Measurements from ENCODE around the gene ACTR6.
A peak's percentile ranks its signal among the peaks of the same experiment; 100 is the strongest.

Gene ACTR6

DNA sequence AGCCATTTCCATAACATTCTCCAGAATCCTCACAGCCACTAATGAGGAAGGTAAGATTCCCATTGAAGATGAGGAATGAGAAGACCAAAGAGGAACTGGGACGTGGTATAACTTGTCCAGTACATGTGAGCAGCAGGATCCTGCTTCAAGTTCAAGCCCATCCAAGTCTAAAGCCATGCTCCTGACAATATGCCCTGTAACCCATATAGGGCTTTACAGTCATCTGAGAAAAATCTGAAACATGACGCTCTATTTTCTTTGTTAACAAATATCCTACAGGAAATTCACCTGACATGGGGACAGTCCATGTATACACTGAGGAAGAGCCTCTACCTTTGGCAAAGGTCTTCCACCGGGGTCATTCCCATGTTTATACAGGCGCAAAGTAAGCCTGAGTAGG is 3.1 kb upstream of the ACTR6 start:
- Histone ChIP-seq H3K9ac (ENCODE audit: low read depth in 1 of 2, low read length in 2 of 2) (no peak overlapping the region), H3K4me1 (ENCODE audit: control insufficient read depth in 1 of 2, insufficient read depth in 2 of 2, low read length in 2 of 2) (peaks cover 8 to 19% of the 10 kb centered on the region in 2 donors), H3K4me3 (ENCODE audit: low read depth in 1 of 2, low read length in 2 of 2) (no peak overlapping the region), H3K27me3 (ENCODE audit: control insufficient read depth in 1 of 2, insufficient read depth in 2 of 2, low read length in 2 of 2) (no peaks in the 10 kb centered on the region), H3K9me3 (ENCODE audit: control insufficient read depth in 1 of 2, low read length in 2 of 2) (no peaks in the 10 kb centered on the region), H3K36me3 (ENCODE audit: control insufficient read depth in 1 of 2, insufficient read depth in 2 of 2, low read length in 2 of 2) (no peaks in the 10 kb centered on the region), H3K27ac (ENCODE audit: low read depth, low read length) (no peak overlapping the region)

DNA sequence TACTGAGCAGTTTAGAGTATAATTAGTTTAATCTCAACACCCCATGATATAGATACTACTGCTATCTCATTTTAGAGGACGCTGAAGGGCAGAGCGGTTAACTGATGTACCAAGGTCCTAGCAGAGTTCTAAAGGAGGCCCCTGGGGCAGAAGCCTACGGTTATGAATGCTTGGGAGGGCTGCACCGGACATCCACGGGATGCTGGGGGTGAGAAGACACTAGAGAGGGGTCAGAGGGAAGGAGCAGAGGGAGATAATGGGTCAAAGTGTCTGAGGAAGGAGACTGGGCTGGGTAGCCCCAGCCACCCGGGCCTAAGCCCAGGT is 1.6 kb upstream of the ACTR6 start:
- Histone ChIP-seq H3K27ac (ENCODE audit: low read depth, low read length) (no peak overlapping the region), H3K9me3 (ENCODE audit: control insufficient read depth in 1 of 2, low read length in 2 of 2) (no peaks in the 10 kb centered on the region), H3K9ac (ENCODE audit: low read depth in 1 of 2, low read length in 2 of 2) (peak overlapping the region; percentile 68 to 70), H3K27me3 (ENCODE audit: control insufficient read depth in 1 of 2, insufficient read depth in 2 of 2, low read length in 2 of 2) (no peaks in the 10 kb centered on the region), H3K36me3 (ENCODE audit: control insufficient read depth in 1 of 2, insufficient read depth in 2 of 2, low read length in 2 of 2) (peaks cover 0 to under 1% of the 10 kb centered on the region in 2 donors), H3K4me1 (ENCODE audit: control insufficient read depth in 1 of 2, insufficient read depth in 2 of 2, low read length in 2 of 2) (peaks cover 8 to 19% of the 10 kb centered on the region in 2 donors), H3K4me3 (ENCODE audit: low read depth in 1 of 2, low read length in 2 of 2) (peak overlapping the region; percentile 96 to 98)

DNA sequence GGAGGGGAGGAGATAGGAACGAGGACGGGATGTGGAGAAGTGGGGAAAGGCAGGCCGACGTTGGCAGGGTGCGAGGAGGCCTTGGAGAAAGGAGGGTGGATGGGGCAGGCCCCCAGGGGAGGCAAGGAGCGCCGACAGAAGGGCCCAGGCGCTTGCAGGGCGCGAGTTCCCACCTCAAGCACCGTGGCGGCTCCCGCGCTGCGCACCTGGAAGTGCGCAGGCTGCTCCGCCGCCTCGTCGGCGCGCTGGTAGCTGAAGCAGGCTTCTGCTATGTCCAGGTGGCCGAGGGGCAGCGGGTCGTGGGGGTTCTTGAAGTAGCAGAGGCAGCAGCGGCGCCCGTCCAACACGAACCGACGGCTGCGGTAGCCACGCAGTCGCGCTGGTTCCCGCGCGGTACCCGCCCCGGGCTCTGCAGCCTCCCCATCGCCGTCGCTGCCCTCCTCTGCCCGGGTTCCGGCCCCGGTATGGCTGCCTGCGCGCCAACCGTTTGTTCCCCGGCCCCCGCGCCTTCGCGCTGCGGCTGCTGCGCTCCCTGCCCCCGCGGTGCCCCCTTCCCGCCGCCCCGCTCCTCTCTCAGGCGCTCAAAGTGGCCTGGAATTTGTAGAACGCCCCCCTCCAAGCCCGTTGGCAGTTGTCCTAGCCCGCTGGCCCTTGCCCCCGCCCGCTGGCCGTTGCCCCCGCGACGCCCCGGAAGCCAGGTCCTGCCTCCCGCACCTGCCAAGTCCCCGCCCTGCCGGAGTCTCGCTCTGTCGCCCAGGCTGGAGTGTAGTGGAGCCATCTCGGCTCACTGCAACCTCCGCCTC is 1.1 kb upstream of the ACTR6 start:
- Histone ChIP-seq H3K4me1 (ENCODE audit: control insufficient read depth in 1 of 2, insufficient read depth in 2 of 2, low read length in 2 of 2) (peaks cover 8 to 19% of the 10 kb centered on the region in 2 donors), H3K27me3 (ENCODE audit: control insufficient read depth in 1 of 2, insufficient read depth in 2 of 2, low read length in 2 of 2) (no peaks in the 10 kb centered on the region), H3K4me3 (ENCODE audit: low read depth in 1 of 2, low read length in 2 of 2) (peak overlapping the region; percentile 96 to 98), H3K36me3 (ENCODE audit: control insufficient read depth in 1 of 2, insufficient read depth in 2 of 2, low read length in 2 of 2) (peaks cover 0 to 3% of the 10 kb centered on the region in 2 donors), H3K9ac (ENCODE audit: low read depth in 1 of 2, low read length in 2 of 2) (peak overlapping the region; percentile 68 to 70), H3K27ac (ENCODE audit: low read depth, low read length) (peak overlapping the region; percentile 56), H3K9me3 (ENCODE audit: control insufficient read depth in 1 of 2, low read length in 2 of 2) (no peaks in the 10 kb centered on the region)

DNA sequence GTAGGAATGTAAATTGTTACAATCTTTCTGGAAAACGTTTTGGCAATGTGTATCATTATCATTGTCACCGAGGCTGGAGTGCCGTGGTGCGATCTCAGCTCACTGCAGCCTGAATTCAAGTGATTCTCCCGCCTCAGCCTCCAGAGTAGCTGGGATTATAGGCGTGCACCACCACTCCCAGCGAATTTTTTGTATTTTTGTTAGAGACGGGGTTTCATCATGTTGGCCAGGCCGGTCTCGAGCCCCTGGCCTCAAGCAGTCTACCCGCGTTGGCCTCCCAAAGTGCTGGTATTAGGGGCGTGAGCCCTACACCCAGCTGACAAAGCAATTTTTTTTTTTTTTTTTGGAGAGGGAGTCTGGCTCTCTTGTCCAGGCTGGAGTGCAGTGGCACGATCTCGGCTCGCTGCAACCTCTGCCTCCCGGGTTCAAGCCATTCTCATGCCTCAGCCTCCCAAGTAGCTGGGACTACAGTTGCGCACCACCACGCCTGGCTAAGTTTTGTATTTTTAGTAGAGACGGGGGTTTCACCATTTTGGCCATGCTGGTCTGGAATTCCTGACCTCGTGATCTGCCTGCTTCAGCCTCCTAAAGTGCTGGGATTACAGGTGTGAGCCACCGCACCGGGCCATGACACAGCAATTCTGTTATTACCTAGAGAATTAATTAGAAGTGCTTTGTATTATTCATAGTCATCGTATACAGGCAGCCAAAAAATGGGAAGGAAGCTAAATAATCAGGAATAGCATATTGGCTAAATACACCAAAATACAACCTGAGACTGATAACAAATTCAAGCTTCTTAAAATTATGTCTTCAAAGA is 1.2 kb downstream of the ACTR6 start:
- H3K36me3 ChIP-seq (ENCODE audit: control insufficient read depth in 1 of 2, insufficient read depth in 2 of 2, low read length in 2 of 2) = peaks cover 0 to 5% of the 10 kb centered on the region in 2 donors
- peak overlapping the region; percentile 96 to 98 for H3K4me3 ChIP-seq (ENCODE audit: low read depth in 1 of 2, low read length in 2 of 2)
- H3K9me3 ChIP-seq (ENCODE audit: control insufficient read depth in 1 of 2, low read length in 2 of 2) = no peaks in the 10 kb centered on the region
- peak overlapping the region in 1 of 2 donors; percentile 80 for H3K9ac ChIP-seq (ENCODE audit: low read depth in 1 of 2, low read length in 2 of 2)
- no peaks in the 10 kb centered on the region for H3K27me3 ChIP-seq (ENCODE audit: control insufficient read depth in 1 of 2, insufficient read depth in 2 of 2, low read length in 2 of 2)
- H3K4me1 ChIP-seq (ENCODE audit: control insufficient read depth in 1 of 2, insufficient read depth in 2 of 2, low read length in 2 of 2) = peaks cover 8 to 19% of the 10 kb centered on the region in 2 donors
- no peak overlapping the region for H3K27ac ChIP-seq (ENCODE audit: low read depth, low read length)

DNA sequence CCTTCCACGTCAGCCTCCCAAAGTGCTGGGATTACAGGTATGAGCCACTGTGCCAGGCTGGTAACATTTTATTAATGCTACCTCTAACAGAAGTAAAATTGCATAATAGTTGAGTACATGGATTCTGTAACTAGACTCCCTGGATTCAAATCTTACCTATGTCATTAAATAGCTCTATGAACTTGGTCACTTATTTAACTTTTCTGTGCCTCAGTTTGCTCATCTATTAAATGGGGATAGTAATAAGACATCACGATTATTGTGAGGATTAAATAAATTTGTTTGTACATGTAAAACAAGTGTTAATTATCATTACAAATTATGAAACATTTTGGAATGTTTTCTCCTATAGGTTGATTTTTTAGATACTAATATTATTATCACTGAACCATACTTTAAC is 6.7 kb downstream of the ACTR6 start:
- Histone ChIP-seq H3K36me3 (ENCODE audit: control insufficient read depth in 1 of 2, insufficient read depth in 2 of 2, low read length in 2 of 2) (peaks cover 24 to 38% of the 10 kb centered on the region in 2 donors), H3K9ac (ENCODE audit: low read depth in 1 of 2, low read length in 2 of 2) (no peak overlapping the region), H3K9me3 (ENCODE audit: control insufficient read depth in 1 of 2, low read length in 2 of 2) (no peaks in the 10 kb centered on the region), H3K27me3 (ENCODE audit: control insufficient read depth in 1 of 2, insufficient read depth in 2 of 2, low read length in 2 of 2) (no peaks in the 10 kb centered on the region), H3K4me3 (ENCODE audit: low read depth in 1 of 2, low read length in 2 of 2) (no peak overlapping the region), H3K27ac (ENCODE audit: low read depth, low read length) (no peak overlapping the region), H3K4me1 (ENCODE audit: control insufficient read depth in 1 of 2, insufficient read depth in 2 of 2, low read length in 2 of 2) (no peaks in the 10 kb centered on the region)

DNA sequence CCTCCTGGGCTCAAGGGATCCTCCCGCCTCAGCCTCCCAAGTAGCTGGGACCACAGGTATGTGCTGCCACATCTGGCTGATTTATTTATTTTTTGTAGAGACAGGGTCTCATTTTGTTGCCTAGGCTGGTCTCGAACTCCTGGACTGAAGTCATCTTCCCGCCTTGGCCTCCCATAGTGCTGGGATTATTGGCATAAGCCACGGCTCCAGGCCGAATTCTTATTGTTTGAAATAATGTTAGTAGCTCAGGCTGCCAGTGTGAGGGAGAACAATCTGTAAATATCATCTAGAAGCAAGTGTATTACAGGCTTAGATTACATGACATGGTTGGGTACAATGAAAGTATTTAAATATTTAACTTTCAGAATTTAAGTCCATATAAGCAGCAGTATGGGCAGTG is 8.2 kb downstream of the ACTR6 start:
- peaks cover 0 to 7% of the 10 kb centered on the region in 2 donors for H3K4me1 ChIP-seq (ENCODE audit: control insufficient read depth in 1 of 2, insufficient read depth in 2 of 2, low read length in 2 of 2)
- no peak overlapping the region for H3K4me3 ChIP-seq (ENCODE audit: low read depth in 1 of 2, low read length in 2 of 2)
- peaks cover 24 to 43% of the 10 kb centered on the region in 2 donors for H3K36me3 ChIP-seq (ENCODE audit: control insufficient read depth in 1 of 2, insufficient read depth in 2 of 2, low read length in 2 of 2)
- no peak overlapping the region for H3K27ac ChIP-seq (ENCODE audit: low read depth, low read length)
- no peaks in the 10 kb centered on the region for H3K9me3 ChIP-seq (ENCODE audit: control insufficient read depth in 1 of 2, low read length in 2 of 2)
- H3K27me3 ChIP-seq (ENCODE audit: control insufficient read depth in 1 of 2, insufficient read depth in 2 of 2, low read length in 2 of 2) = no peaks in the 10 kb centered on the region
- no peak overlapping the region for H3K9ac ChIP-seq (ENCODE audit: low read depth in 1 of 2, low read length in 2 of 2)

DNA sequence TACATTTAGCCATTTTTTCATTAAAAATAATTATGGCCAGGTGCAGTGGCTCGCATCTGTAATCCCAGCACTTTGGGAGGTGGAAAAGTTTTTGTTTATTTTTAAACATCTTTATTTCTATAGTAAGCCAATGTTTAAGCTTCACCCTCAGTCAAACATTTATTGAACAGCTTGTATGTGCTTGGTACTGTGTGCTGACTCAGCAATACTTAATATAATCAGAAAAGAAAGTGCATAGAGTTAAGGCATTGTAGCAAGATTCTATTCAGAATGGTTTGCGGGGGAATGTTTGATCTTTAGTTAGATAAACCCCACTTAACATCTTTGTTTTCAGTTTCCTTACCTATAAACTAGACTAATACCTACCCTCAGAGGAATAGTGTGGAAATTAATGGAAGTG is 11.1 kb downstream of the ACTR6 start:
- Histone ChIP-seq H3K9ac (ENCODE audit: low read depth in 1 of 2, low read length in 2 of 2) (no peak overlapping the region), H3K4me1 (ENCODE audit: control insufficient read depth in 1 of 2, insufficient read depth in 2 of 2, low read length in 2 of 2) (peaks cover 11 to 16% of the 10 kb centered on the region in 2 donors), H3K36me3 (ENCODE audit: control insufficient read depth in 1 of 2, insufficient read depth in 2 of 2, low read length in 2 of 2) (peaks cover 27 to 45% of the 10 kb centered on the region in 2 donors), H3K27me3 (ENCODE audit: control insufficient read depth in 1 of 2, insufficient read depth in 2 of 2, low read length in 2 of 2) (no peaks in the 10 kb centered on the region), H3K27ac (ENCODE audit: low read depth, low read length) (no peak overlapping the region), H3K4me3 (ENCODE audit: low read depth in 1 of 2, low read length in 2 of 2) (no peak overlapping the region), H3K9me3 (ENCODE audit: control insufficient read depth in 1 of 2, low read length in 2 of 2) (no peaks in the 10 kb centered on the region)

DNA sequence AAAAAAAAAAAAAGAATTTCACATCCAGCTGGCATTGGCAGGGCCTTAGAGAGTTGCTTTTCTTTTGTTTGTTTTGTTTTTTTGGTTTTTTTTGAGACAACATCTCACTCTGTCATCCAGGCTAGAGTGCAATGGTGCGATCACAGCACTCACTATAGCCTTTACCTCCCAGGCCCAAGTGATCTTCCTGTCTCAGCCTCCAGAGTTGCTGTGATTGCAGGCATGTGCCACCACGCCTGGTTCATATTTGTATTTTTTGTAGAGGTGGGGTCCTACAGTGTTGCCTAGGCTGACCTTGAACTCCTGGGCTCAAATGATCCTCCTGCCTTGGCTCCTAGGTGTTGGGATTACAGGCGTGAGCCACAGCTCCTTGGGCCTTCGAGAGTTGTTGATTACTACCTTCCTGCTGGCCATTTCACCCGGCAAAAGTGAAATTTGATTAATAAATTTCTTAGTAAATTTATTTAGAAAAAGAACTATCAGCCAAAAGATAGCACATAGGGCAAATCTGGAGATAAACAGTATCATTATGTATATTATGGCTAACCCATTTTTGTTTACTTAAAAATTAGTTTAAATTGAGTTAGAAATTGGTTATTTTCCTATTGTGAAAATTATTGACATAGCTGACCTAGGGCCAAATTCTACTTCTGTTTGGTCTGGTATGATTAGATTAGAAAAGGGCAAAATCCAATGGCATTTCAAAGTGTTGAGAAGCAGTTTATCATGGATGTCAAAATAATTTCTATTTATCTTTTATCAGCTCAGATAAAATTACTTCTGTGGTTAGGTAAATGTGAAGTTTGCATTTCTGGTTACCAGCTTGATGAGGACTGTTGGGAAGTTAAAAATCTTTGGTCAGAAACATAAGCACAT is 12.6 kb downstream of the ACTR6 start:
- no peak overlapping the region for H3K27ac ChIP-seq (ENCODE audit: low read depth, low read length)

DNA sequence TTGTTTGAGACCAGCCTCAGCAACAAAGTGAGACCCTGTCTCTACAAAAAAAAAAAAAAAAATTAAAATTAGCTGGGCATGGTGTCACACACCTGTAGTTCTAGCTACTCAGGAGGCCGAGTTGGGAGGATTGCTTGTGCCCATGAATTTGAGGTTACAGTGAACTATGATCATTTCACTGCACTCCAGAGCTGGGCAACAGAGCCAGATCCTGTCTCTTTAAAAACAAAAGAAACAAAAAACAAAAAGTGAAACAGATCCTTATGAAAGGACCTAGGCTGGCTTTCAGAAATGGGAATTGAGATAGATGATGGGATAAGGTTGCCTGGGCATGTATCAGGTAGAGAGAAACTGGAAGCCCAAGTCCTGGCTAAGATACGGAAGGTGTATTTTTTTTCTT is 13.9 kb downstream of the ACTR6 start:
- peaks cover 14 to 25% of the 10 kb centered on the region in 2 donors for H3K36me3 ChIP-seq (ENCODE audit: control insufficient read depth in 1 of 2, insufficient read depth in 2 of 2, low read length in 2 of 2)
- H3K9me3 ChIP-seq (ENCODE audit: control insufficient read depth in 1 of 2, low read length in 2 of 2) = no peaks in the 10 kb centered on the region
- no peak overlapping the region for H3K27ac ChIP-seq (ENCODE audit: low read depth, low read length)
- H3K27me3 ChIP-seq (ENCODE audit: control insufficient read depth in 1 of 2, insufficient read depth in 2 of 2, low read length in 2 of 2) = no peaks in the 10 kb centered on the region
- peaks cover 11 to 16% of the 10 kb centered on the region in 2 donors for H3K4me1 ChIP-seq (ENCODE audit: control insufficient read depth in 1 of 2, insufficient read depth in 2 of 2, low read length in 2 of 2)
- H3K4me3 ChIP-seq (ENCODE audit: low read depth in 1 of 2, low read length in 2 of 2) = no peak overlapping the region
- H3K9ac ChIP-seq (ENCODE audit: low read depth in 1 of 2, low read length in 2 of 2) = no peak overlapping the region

More for the DNA sequence above, 12.6 kb downstream of the ACTR6 start:
- H3K27me3 ChIP-seq (ENCODE audit: control insufficient read depth in 1 of 2, insufficient read depth in 2 of 2, low read length in 2 of 2) = no peaks in the 10 kb centered on the region
- H3K4me3 ChIP-seq (ENCODE audit: low read depth in 1 of 2, low read length in 2 of 2) = no peak overlapping the region
- peaks cover 11 to 16% of the 10 kb centered on the region in 2 donors for H3K4me1 ChIP-seq (ENCODE audit: control insufficient read depth in 1 of 2, insufficient read depth in 2 of 2, low read length in 2 of 2)
- peaks cover 23 to 31% of the 10 kb centered on the region in 2 donors for H3K36me3 ChIP-seq (ENCODE audit: control insufficient read depth in 1 of 2, insufficient read depth in 2 of 2, low read length in 2 of 2)
- H3K9ac ChIP-seq (ENCODE audit: low read depth in 1 of 2, low read length in 2 of 2) = no peak overlapping the region
- no peaks in the 10 kb centered on the region for H3K9me3 ChIP-seq (ENCODE audit: control insufficient read depth in 1 of 2, low read length in 2 of 2)
